HG02938 (cell line): ENCODE data around the gene MGAT4B.

Experiments
- ATAC-seq: cut with Tn5 transposase; IDR thresholded peaks from one replicate; pipeline ENCODE4 v1.9.1; 2021; ENCODE audit warnings: mild to moderate bottlenecking, moderate library complexity; ENCODE audit not compliant: unreplicated experiment

Gene MGAT4B

DNA sequence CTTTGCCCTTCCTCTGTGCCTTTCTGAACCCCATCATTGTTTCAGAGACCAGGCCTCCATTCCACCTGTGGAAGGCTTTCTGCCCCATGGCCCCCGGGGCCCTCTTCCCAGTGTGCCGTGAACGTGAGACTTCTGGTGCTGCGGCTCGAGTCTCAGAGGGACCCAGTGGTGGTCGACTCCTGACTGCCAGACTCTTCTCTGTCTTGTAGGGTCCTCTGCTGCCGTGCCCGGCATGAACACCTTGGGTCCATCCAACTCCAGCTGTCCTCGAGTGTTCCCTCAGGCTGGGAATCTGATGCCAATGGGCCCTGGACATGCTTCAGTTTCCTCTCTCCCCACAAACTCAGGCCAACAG, 33.0 kb downstream of the MGAT4B start:
- no peak for ATAC-seq

- no peak for ATAC-seq
Observed at GRCh38 chr5:179772351-179772750, 34.3 kb downstream of the MGAT4B start.

DNA sequence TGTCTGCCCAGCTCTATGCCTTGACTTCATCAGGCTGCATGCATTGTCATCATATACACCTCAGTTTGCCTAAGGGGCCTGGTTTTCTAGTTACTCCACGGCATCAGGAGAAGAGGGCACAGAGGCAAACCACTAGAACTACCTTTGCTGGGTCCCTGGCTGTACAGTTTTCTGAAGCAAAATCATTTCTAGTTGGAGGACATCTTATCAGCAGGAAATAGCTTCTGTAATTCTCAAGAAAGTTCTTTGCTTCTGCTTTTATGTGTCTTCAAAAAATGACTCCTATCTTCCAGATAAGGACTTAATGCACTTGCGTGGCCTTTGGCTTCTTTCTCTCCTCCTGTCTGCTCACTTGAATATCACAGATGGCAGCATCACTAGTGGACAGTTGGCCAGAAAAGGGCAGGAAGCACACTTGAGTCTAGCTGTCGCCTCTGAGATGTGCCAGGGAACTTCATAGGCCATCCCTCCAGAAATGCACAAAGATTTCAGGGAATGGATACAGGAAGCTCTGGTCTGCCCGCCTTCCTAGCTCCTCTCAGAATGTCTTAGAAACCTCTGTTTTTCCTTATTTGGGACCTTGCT, 35.3 kb downstream of the MGAT4B start:
- no peak for ATAC-seq

GRCh38 chr5:179769796-179770195, 36.9 kb downstream of the MGAT4B start:
- no peak for ATAC-seq

GRCh38 chr5:179769271-179769670, 37.4 kb downstream of the MGAT4B start:
- no peak for ATAC-seq

DNA sequence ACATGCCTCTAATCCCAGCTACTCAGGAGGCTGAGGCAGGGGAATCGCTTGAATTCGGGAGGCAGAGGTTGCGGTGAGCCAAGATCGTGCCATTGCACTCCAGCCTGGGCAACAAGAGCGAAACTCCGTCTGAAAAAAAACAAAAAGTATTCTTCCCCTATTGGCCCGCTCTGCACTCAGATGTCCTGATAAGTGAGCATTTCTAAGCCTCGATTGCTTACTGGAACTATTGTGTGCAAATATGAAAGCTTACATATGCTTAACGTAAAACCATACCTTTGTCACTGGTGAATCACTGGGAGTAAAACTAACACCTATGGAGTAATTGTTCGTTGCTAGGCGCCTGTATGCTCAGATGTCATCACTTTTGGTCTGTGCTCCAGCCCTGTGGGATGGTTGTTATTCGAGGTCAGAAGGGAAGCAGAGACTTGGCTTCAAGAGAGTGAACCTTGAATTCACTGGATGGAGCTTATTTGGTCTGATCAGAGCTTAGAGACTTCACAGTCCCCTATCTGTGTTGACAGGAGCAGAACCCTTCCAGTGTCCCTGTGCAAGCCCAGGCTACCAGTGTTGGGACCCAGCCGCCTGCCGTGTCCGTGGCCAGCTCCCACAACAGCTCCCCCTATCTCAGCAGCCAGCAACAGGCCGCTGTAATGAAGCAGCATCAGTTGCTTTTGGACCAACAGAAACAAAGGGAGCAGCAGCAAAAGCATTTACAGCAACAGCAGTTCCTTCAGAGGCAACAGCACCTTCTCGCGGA, 38.2 kb downstream of the MGAT4B start:
- no peak for ATAC-seq

DNA sequence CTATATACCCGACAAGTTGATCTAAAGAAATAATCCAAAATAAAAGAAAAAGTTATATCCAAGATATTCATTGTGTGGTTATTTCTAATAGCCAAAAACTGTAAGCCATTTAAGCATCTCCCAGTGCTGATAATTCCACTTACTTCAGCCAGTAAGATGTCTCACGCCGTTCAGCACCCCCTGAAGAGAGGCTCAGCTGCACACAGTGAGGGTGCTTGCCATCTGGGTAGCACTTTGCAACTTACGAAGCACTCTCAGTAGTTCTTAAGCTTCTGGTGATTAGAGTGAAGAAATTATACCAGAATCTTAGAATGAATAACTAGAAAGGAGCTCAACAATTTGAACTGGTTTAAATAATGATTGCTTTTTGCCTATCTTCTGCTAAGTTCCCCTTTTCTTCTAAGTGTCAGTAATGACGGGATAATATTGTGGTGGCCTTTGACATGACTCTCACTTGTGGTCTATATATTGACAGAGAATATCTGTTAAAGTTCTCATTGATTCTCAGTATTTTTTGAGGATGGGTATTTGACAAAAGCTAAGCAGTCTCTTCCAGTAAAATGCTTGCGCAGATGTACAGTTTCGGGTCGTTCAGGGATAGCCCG, 39.1 kb downstream of the MGAT4B start:
- ATAC-seq: no peak

DNA sequence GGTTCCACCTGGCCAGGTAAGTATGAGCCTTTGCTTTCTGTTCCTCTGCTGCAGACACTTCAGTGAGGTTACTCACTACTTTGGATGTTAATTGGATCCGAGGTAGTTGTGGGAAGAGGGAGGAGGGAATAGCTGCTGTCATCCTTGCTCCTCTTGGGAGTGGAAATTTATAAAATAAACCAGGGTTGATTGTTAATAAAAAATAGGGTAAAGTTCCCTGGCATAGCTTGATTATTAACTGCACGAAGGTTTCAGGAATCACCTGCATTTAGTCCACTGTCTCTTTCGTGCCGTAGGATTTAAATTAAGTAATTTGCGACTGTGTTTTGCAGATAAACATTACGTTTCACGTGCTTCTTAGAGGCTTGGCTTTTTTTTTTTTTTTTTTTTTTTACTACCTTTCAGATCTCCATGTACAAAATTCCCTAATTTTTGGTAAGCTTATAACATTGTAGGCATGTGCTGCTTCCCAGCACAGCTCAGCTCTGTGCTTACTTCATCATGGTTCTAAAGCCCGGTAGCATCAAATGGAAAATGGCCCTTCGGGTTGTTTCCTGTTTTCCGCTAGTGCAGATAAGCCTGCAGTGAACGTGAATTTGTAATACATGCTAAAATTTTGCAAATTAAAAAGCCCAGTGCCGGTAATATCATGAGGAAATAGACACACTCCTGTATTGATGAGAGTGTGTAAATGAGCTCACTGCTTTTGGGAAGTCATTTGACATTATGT, 39.8 kb downstream of the MGAT4B start:
- no peak for ATAC-seq

GRCh38 chr5:179766021-179766725, 40.5 kb downstream of the MGAT4B start:
- ATAC-seq: no peak

- ATAC-seq: no peak
Observed at GRCh38 chr5:179765400-179765799, 41.3 kb downstream of the MGAT4B start.

DNA sequence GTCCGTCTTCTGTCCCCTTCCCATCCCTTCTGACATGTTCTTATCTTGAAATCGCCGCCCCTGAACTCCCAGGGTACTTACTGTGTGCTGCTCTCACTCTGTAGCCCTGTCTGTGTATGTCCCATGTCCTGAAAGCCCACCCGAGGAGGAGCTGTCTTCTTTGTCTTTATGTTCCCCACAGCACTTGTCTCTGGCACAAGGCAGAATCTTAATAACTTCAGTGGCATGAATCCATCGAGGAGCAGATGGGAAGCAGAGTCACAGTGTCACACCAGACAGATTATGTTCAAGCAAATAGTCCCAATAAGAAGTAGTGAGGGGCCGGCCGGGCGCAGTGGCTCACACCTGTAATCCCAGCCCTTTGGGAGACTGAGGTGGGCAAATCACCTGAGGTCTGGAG, 42.6 kb downstream of the MGAT4B start:
- ATAC-seq: no peak

DNA sequence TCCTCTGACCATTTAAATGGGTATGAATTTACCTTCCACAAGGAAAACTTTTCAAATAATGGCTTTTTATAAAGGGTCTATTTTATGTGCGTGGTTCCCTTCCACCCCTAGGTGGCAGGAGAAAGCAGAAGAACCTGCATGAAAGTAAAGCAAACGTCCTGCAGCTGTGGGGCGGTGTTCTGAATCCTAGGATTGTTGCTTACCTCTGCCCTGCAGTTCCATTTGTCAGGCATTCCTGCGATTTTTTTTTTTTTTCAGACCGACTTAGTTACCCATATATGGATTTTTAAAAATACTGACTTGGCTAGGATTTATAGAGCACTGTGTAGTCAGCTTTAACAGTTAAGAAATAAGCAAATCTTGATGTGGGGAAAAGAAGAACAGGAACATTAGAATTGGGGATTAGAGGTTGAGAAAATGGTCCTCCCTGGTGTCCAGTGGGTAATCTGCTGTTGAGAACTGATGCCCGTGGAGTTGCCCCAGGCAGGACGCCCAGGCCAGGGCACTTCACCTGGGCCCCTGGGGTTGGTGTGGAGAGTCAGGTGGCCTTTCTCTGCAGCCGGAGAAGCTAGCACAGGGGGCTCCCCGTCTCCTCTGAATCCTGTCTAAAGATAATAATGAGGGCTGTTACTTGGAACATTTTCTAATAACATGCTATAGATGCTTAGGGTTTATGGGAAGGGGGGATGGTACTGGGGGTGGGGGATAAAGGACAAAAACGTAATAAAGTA, 43.3 kb downstream of the MGAT4B start:
- no peak for ATAC-seq

DNA sequence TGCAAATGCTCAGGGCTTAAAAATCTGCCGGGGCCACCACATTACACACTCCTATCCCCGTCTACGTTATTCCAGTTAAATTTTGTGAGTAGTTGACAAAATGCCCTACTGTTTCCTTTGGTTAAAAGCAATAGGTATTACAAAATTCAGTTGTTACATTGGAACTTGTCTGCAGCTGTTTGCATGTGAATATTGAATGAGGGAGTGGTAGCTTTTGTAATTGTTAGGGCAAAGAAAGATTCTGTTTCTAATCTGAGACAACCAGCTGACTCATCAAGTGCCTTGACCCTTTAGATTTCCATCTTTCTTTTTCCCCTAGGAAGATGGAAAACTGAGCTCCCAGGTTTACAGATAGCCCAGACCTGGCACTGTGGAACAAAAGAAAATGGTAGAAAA, 43.9 kb downstream of the MGAT4B start:
- ATAC-seq: no peak

- ATAC-seq: no peak
Observed at GRCh38 chr5:179762079-179762780, 44.4 kb downstream of the MGAT4B start.

DNA sequence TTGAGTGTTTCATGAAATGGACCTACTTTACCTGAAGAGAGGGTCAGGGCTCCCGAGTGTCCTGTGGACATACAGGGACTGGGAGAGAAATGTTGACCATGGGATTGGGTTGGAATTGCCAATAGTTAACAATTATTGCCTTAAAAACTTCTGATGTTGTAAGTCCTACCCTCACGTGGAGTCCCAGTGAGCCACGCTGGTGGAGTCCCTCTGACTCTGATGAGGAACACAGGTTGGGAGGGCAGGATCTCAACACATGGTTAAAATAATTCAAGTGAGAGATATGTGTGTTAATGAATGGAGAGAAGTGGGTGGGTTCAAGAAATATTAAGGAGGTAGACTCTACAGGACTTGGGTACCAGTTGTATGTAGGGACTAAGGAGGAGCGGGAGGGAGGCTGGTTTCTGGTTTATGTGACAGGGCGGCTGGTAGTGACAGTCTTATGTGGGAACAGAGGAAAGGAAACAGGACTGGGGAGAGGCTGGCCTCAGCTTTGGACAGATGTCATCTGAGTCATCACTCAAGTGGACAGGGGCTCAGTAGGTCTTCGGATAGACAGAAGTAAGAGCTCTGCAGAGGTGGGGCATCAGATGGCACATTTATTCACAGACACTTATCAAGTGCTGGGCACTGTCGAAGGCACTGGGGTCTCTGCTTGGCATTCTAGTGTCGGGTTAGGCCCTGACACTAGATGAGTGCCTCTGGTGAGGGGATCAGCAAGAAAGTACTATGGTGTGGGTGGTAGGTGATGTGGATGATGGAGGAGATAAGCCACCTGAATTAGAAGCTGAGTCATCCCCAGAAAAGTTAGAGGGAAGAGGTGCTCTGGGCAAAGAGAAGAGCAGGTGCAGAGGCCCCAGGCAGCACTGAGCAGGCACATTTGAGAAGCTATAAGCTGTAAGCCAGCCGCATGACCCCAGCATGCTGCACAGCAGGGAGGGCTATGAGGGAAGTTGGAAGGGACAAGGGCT, 46.8 kb downstream of the MGAT4B start:
- peak; percentile 50 for ATAC-seq

- no peak for ATAC-seq
Observed at GRCh38 chr5:179758955-179759354, 47.7 kb downstream of the MGAT4B start.

DNA sequence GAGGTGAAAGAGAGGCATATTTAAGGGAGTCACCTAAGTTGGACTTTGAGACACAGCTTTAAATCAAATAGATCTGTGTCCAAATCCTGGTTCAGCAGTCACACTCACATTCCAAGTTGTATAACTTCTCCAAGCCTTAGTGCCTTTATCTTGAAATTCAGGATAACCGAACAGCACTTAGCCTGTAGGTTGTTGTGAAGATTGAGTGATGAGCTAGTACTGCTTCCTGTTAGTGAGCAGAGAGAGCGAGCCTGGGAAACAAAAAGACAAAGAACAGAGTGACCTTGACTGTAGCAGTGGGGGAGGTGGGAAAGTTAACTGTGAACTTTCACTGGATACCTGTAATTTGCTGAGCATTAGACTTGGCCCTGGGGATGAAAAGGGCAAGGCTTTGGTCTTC, 51.6 kb downstream of the MGAT4B start:
- no peak for ATAC-seq

DNA sequence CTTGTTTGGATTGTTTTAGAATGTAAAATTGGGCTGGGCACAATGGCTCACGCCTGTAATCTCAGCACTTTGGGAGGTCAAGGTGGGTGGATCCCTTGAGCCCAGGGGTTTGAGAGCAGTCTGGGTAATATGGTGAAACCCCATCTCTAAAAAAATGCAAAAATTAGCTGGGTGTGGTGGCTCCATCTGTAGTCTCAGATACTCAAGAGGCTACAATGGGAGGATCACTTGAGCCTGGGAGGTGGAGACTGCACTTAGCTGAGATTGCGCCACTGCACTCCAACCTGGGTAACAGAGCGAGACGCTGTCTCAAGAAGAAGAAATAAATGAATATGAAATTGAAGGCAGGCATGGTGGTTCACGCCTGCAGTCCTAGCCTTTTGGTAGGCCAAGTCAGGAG, 52.7 kb downstream of the MGAT4B start:
- ATAC-seq: no peak
